GM19452 (cell line): ENCODE measurements around the gene RS1.
A peak's percentile ranks its signal among the peaks of the same experiment; 100 is the strongest.

Experiments
- ATAC-seq: cut with Tn5 transposase; IDR thresholded peaks from one replicate; pipeline ENCODE4 v1.9.1; 2021; ENCODE audit not compliant: unreplicated experiment

Gene RS1

DNA sequence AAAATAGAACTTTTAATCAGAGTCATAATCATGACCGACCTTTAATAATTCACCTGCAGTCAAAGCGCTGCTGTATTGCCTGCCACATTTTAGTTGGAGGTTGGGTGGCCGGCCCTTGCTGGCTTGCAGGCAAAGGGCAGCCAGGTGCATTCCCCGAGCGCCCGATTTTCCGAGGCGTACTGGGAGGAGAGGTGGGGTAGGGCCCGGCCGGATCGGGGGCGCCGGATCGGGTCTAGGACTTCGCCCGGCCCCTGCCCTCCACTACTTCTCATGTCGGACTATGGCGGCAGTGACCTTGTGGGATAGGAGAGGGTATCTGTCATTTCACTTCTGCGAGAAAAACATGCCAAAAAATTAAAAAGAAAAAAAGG, 2.5 kb upstream of the RS1 start:
- peak; percentile 37 for ATAC-seq

DNA sequence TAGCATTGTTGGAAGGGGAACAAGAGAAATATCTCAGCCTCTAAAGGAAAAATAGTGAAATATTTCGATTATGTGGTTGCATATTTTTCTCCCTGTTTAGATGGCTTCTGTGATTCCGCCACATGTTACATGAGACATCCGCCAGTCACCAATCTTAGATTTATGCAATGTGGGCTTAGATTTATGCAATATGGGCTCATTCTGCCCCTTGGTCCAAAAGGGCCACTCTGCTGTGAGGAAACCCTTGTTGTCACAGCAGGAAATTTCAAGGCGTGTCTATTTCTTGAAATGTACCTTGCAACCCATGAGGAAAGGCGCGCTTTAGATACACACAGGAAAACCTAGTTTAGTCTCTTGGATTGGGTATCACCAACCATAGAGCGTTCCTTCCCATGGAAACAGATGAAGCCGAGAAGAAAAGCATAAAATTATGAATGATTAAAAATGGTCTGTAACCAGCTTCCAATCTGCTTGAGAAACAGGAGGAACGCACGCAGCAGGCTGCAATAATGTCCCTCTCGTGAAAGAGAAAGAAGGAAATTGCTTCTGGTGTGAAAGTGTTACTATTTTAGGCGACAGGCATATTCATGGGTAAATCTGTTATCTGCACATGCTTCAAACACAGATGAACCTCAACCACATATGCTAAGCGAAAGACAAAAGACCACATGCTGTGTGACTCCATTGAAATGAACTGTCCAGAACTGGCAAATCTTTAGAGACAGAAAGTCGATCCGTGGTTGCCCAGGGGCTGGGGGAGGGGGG, 3.7 kb downstream of the RS1 start:
- ATAC-seq: no peak

DNA sequence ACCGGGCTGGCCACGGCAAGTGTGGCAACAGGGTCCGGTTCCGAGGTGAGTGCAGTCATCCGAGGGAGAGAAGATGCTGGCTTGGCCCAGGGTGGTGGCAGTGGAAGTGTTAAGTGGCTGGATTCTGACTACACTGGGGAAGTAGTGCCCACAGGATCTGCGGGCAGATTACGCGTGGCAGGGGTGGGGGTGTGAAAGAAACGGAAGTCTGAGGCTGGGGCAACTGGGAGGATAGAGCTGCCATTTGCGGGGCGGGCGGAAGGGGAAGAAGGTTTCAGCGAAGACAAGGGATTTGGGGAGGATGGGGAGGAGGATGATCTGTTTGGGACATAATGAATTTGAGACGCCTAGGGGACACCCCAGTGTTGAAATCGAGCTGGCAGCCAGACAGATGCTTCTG, 5.3 kb downstream of the RS1 start:
- ATAC-seq: no peak

DNA sequence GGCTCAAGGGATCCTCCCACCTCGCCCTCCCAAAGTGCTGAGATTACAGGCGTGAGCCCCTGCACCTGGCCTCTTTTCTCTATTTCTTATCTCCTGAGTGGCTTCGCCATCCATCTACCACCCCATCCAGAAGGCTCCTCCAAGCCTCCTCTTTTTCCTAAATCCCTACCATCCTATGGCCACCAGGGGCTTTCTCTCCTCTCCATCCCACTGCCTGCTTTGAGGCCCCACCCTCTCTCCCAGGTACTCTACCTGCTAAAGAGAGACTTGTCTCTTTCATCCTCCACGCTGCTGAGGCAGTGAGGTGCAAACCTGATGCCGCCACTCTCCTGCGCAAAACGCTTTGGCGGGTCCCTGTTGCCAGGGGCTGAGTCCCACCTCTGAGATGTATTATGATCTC, 7.0 kb downstream of the RS1 start:
- no peak for ATAC-seq

DNA sequence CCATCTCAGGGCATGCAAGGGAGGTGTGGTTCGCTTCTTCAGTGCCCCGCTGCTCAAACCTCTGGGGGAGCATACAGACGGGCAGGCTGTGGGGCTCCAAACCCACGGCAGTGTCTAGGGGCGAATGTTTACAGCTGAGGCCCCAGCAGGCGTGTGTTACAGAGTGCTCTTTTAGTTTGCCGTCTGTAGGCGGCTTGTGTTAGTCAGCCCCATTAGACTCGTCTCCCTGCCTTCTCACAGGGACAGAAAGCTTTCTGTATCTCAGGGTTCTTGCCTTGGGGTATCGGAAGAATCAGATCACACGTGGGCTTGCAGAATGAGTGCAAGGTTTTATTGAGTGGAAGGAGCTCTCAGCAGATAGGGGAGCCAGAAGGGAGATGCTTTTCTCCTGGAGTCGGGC, 10.6 kb downstream of the RS1 start:
- no peak for ATAC-seq

DNA sequence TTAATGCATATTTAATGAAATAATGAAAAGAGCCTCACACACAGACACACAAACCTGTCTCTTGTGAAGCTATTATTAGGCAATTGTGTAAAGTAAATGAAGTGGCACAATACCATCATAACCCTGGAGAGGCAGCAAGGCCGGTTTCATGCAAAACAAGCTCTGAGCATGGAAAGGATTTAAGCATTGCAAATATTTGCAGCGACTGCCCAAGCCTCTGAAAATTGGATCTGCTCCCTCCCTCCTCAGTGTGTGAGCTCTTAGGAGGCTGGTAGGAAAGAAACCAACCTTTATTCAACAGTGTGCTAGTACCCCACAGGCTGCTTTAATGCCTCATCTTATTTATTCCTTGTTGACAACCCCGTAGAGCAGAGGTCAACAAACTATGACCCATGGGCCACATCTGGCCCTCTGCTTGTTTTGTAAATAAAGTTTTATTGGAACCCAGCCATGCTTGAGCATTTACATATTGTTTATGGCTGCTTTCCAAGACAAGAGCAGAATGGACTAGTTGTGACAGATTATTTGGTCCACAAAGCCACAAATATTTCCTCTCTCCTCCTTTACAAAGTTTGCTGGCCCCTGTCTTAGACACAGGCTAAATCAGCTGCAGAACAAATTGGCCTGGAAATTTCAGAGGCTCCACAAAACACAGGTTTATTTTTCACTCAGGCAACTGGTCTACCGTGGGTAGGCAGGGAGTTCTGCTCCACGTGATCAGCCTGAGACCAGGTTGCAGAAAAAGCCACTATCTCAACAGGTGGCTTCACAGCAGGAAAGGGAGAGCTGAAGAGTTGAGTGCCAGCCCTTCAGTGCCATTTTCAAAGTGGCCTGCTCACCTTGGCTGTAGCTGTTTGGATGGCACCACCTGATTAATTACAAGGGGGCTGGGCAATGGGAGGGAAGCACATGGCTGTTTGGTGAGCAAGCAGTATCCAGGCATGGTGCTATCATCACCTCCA, 16.8 kb downstream of the RS1 start:
- ATAC-seq: no peak

DNA sequence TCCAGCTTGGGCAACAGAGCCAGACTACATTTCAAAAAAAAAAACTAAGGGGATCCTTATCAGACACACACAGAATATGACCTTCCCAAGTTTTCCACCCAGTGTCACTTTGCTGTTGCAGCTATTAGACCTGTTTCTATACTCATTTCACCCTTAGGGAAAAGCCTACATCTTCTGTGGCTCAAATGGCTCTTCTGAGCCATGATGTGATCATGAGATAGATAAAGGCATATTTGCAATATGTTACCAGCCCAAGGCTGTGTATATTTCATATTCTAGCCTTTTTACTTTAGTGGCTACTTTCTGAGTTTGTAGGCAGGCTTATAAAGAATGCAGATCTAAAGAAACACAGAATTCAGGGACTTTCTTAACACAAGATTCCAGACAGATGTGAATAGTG, 19.3 kb downstream of the RS1 start:
- ATAC-seq: no peak

DNA sequence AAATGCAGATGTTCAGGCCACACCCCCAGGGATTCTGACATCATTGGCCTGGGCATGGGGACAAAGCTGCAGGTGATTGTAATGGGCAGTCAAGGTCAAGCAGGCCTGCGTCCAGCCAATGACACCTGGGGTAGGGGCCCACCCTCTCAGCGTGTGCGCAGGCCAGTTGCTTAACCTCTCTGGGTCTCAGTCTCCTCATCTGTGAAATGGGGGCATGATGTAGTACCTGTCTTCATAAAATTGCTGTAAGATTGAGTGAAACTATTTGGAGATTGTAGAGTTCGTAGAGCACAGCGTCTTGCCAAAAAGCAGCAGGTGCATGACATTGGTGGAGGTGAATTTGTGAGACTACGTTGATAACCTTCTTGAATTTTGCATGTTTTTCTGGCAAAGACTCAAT, 21.2 kb downstream of the RS1 start:
- ATAC-seq: no peak

DNA sequence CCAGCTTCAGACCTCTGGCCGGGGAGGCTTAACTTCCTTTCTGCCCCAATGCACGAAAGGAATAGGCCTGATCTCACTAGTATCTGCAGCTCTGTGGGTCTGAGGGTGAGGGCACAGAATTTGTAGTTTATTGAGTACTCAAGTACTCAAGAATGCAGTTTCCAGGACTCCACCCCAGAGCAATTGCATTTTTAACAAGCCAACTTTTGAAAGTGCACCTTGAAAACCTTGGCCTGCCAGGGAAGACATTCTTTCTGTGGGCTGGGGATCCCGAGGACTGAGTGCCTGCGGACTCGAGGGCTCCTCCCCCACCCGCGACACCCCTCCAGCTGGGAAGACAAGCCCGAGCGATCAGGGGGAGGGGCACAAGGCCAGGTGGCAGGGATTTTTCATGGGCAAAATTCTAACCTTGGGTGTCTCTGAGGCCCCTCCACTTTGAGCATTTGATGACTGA, 22.4 kb downstream of the RS1 start:
- no peak for ATAC-seq

DNA sequence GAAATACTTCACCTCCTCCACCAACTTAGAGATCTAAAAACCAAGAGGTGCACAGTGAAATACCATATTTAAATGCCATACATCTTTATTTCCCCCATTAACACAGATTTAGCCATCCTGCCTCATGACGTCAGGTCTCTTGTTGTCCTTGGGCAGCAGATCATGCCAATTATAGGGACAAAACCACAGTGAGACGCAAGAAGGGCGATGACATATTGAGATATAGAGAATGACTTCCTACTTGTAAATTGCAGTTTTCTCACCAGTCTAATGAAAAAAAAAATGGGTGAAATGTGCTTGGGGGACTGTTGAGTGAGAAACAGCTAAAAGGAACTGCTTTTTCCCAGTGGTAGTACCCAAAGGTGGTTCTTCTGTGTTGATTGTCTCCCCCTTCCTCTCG, 24.3 kb downstream of the RS1 start:
- ATAC-seq: no peak

DNA sequence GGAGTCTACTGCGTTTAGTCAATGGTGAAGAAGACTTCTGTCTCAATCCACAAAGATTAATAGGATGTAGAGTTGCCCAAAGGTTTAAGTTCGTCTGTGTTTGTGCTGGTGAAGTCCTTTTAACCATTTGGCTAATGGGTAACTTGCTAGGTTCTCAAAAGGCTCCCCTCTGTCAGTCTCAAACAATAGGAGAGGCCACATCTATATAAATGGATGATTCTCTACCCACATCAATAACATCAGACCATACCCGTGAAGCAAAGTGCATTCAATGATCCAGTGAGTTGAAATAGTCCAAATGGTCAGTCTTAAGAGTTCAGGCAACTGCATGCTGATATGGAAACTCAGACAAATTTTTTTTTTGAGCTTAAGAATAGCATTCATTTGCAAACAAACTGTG, 28.1 kb downstream of the RS1 start:
- ATAC-seq: no peak

DNA sequence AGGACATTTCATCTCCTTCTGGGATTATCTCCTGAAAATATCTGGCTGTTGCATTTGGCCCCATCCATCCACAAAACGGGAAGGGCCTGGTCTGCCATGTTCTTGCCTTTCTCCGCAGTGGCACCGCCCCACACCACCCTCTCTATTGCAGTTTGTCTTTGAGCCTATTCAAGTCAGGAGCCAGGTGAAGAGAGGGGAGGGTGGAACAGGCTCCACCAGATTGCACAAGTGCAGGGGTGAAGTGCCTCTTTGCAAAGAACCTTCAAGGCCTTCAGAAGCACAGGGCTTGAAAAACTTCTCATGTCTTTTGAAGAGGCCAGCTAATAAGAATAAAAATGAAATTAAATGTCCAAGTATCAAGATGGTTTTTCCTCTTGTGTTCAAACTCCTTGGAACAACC, 28.7 kb downstream of the RS1 start:
- no peak for ATAC-seq

DNA sequence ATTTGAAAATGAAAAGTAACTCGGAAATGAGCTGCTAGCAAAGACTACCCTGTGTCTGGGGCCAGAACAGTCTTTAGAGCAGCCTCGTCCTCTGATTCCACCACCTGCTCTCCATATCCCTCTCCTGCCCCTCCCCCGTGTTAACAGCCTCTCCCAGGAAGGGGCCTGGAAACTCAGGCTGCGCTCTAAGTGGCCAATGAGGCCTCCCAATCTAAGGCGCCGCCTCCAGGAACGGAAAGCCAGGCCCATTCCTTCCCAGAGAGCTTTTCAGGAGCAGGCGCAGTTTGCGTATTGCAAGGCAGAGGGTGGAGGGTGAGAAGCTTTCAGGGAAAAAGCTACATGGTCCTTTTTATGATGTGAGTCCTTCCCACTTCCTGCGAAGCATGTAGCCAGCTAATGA, 31.2 kb downstream of the RS1 start:
- no peak for ATAC-seq

DNA sequence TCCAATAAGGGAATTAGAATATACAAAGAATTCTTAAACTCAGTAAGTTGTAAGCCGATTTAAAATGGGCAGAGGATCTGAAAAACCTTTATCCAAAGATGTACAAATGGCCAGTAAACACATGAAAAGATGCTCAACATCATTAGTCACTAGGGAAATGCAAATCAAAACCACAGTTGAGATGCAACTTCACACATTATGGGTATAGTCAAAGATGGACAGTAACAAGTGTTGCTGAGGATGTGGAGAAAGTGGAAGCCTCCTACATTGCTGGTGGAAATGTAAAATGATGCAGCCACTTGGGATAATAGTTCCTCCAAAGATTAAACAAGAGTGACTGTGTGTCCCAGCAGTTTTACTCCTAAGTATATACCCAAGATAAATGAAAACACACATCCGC, 32.6 kb downstream of the RS1 start:
- no peak for ATAC-seq

DNA sequence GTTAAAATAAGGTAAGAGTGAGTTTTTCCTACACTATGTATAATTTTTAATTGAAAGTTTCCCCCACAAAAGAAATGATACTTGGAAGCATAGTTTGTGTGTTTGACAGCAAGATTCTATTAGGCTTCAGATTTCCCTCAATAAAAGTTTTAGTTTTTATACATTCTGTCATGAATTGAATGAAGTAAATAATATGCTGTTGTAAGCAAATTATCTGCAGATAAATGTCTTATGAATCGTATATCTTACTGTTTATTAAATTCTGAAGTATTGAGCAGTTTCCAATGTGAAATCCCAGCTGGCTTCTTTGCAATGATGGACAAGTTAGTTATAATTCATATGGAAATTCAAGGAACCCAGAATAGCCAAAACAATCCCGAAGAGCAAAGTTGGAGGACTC, 33.5 kb downstream of the RS1 start:
- no peak for ATAC-seq

DNA sequence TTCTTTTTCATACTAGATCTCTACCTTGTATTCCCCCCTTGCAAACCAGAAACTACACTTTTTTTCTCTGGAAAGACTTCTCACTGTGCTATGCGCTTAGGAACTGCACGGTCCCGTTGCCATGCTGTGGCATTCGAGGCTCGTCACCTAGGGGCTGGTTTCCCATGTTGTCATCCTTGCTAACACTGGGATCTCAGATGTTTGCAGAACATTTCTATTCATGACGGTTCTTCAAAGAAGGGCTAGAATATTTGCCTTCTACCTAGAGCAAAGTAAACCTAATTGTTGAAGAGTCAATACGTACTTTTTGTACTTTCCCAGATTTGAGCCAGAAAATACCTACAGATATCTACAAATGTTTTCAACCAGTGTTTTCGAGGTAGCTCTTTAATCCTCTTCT, 41.0 kb downstream of the RS1 start:
- no peak for ATAC-seq

DNA sequence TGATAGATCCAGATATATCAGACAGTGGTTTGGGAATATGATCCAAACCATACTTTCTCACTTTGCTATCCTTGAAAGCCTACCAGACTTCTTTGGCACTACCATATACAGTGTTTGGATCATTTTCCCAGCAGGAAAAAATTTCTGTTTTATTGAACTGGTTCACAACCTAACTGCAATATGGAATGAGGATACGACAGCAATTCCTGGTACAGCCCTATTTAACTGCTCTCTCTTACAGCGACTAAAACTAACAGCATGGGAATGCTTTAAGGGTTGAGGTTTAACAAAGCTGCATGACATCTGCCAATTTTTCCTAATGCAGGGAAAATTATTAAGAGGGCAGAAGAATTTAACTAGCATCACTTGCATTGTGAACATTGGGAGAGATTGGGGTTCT, 47.3 kb downstream of the RS1 start:
- no peak for ATAC-seq

DNA sequence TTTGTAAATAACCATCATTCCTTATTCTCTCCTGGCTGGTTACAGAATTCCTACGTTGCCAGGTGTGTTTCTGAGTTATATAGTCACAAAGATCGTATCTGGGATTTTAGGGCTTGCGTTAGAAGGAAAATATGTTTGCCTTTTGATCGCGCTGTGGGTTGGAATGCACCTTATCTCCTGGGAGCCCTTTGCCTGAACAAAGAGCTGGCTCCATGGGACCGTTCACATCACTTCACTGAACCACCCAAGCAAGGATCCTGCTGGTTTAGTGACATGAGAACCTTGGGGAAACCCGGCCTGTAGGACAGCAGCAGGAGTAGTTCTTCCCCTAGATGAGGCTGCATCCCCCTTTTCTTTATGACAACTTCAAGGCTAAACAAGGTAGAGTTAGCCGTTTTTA, 51.6 kb downstream of the RS1 start:
- ATAC-seq: no peak

DNA sequence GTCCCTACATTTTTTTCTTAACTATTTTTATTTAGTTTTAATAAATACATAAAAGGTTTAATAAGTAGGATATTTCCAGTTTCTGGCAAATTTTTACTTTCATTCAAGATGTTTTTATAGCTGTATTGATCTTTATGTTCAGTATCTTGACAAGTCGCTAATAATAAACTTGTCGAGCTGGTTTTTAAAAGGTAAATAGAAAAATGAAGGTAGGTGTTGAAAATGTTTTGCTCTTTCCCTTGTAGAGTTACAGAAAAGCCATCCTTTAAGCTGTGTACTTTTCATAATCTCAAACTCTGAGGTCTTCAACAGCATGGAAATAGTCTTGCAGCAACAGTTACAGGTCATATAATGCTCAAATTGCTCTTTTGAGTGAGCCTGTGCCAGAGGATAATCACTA, 52.6 kb downstream of the RS1 start:
- no peak for ATAC-seq

DNA sequence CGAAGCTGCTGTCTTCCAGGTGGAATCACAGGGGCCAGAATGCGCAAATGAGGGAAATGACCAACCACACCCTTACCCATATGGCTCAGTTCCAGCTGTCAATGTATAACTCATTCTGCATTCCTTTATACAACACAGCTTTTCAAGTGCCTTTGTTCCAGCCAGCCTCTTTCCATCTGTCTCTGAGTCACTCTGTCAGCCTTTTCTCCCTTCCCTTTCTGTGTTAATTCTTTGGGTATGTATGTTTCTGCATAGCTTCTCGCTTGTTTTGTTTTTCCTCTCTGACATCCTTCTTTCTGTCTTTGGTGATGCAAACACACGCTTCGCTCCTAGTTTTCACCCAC, 54.5 kb downstream of the RS1 start:
- no peak for ATAC-seq

DNA sequence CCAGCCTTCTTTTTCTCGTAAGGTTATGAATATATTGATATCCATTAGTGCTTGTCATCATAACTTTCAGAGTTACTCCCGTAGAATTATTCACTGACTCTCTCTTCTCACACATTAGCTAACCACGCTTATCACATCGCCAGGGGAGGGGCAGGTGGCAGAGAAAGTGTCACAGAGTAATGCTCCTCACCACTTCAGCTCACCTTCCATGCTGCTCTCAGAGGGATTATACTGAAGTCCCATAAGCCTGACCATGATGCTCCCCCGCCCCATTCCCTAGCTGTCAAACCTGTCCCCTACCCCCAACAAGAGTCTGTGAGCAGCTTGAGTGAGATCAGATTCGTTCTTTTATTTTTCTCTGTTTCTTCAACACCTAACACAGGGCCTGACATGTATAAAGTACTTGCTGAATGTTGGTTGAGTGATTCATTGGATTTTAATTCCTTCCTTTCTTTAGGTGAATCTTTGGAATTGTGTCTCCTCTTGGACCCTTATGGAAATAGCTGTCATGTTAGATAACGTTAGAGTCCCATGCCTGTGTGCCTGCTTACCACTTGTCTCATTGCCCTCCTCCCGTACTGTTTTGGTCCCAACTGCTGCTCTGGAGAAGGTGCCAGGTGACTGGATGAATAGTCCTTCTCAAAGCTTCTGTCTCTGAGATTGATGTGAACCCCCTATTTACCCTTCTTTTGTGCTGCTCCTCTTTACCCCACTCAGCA, 55.1 kb downstream of the RS1 start:
- ATAC-seq: no peak
